HEK293 (cell line): ENCODE results near the gene RFTN1.

Experiments used
- CTCF ChIA-PET: fragments of 350-600 bp; formaldehyde crosslinking; extraction: SDS; loops from one replicate; lab custom pipeline; 2021; ENCODE audit warnings: antibody characterized with exemption; lab: Yijun Ruan, JAX
- POLR2A ChIA-PET: fragments of 300-600 bp; formaldehyde crosslinking; extraction: SDS; loops from one replicate; lab custom pipeline; 2020; ENCODE audit warnings: antibody characterized with exemption, inconsistent platforms; lab: Yijun Ruan, JAX
- H3K27ac ChIP-seq: fragments of 200-500 bp; sonication (Bioruptor generic); 2 replicates; pipeline ENCODE4 v1.5.1; 2014; ENCODE audit warnings: low read depth, low read length, control low read depth, inconsistent platforms; ENCODE audit errors: extremely low read depth
- H3K36me3 ChIP-seq, 2 experiments: fragments of 200-500 bp in 1 of 2; sonication (Bioruptor generic) in 1 of 2; 1 replicate in 1 of 2; 2 replicates in 1 of 2; pipeline ENCODE4 v1.5.1; 2014 to 2017; ENCODE audit warnings: inconsistent platforms in 2 of 2, low read length in 2 of 2; ENCODE audit not compliant: control insufficient read depth in 2 of 2, insufficient read depth in 1 of 2
- H3K4me1 ChIP-seq: fragments of 200-500 bp; sonication (Bioruptor generic); 2 replicates; pipeline ENCODE4 v1.5.1; 2014; ENCODE audit warnings: mild to moderate bottlenecking, low read length, inconsistent platforms; ENCODE audit not compliant: control insufficient read depth, insufficient read depth
- H3K4me3 ChIP-seq: 2 replicates; pipeline ENCODE4 v1.5.1; 2011; ENCODE audit warnings: low read depth, mild to moderate bottlenecking, control low read depth, low read length, moderate library complexity
- H3K9me3 ChIP-seq: fragments of 200-500 bp; sonication (Bioruptor generic); 2 replicates; pipeline ENCODE4 v1.5.1; 2014; ENCODE audit warnings: low read depth, low read length, inconsistent platforms; ENCODE audit not compliant: control insufficient read depth, insufficient read depth
- SETDB1 ChIP-seq: IDR thresholded peaks from one replicate; pipeline ENCODE4 v1.6.1; 2017; ENCODE audit warnings: mild to moderate bottlenecking, low read length, moderate library complexity, mixed read lengths; ENCODE audit not compliant: insufficient read length
- ZNF112 ChIP-seq: fragments of 450-650 bp; formaldehyde crosslinking; IDR thresholded peaks from 2 replicates; pipeline ENCODE4 v1.5.0; 2017; ENCODE audit warnings: missing biosample characterization, missing genetic modification characterization
- ZNF16 ChIP-seq: fragments of 450-650 bp; formaldehyde crosslinking; IDR thresholded peaks from 2 replicates; pipeline ENCODE4 v1.5.1; 2016; ENCODE audit warnings: low read depth, missing biosample characterization, missing genetic modification characterization
- ZNF391 ChIP-seq: fragments of 450-650 bp; formaldehyde crosslinking; IDR thresholded peaks from 2 replicates; pipeline ENCODE4 v1.5.1; 2016; ENCODE audit warnings: low read depth, missing biosample characterization, missing genetic modification characterization, borderline replicate concordance
- ZNF394 ChIP-seq: fragments of 450-650 bp; formaldehyde crosslinking; IDR thresholded peaks from 2 replicates; pipeline ENCODE4 v1.5.1; 2016; ENCODE audit warnings: missing biosample characterization, missing genetic modification characterization, mild to moderate bottlenecking, moderate library complexity, borderline replicate concordance
- ZNF792 ChIP-seq: fragments of 450-650 bp; formaldehyde crosslinking; IDR thresholded peaks from 2 replicates; pipeline ENCODE4 v1.5.1; 2016; ENCODE audit warnings: missing biosample characterization, missing genetic modification characterization
- TF ChIP-seq, protein P1 (sequence below): fragments of 450-650 bp; formaldehyde crosslinking; IDR thresholded peaks from 2 replicates; pipeline ENCODE4 v1.5.1; 2016; ENCODE audit warnings: missing biosample characterization, missing genetic modification characterization, low read depth
- TF ChIP-seq, protein P2 (sequence below): fragments of 450-650 bp; formaldehyde crosslinking; conservative IDR thresholded peaks from 2 replicates; pipeline ENCODE4 v1.5.1; 2016; ENCODE audit warnings: low read depth, missing biosample characterization, missing genetic modification characterization
- TF ChIP-seq, protein P3 (sequence below): fragments of 450-650 bp; formaldehyde crosslinking; IDR thresholded peaks from 2 replicates; pipeline ENCODE4 v1.5.1; 2016; ENCODE audit warnings: missing biosample characterization, missing genetic modification characterization
- TF ChIP-seq, protein P4 (sequence below): fragments of 450-650 bp; formaldehyde crosslinking; conservative IDR thresholded peaks from 2 replicates; pipeline ENCODE4 v1.5.1; 2016; ENCODE audit warnings: low read depth, missing biosample characterization, missing genetic modification characterization
- TF ChIP-seq, protein P5 (sequence below): fragments of 450-650 bp; formaldehyde crosslinking; IDR thresholded peaks from 2 replicates; pipeline ENCODE4 v1.5.1; 2016; ENCODE audit warnings: missing biosample characterization, missing genetic modification characterization, low read depth
- TF ChIP-seq, protein P6 (sequence below): fragments of 450-650 bp; formaldehyde crosslinking; IDR thresholded peaks from 2 replicates; pipeline ENCODE4 v1.5.1; 2016; ENCODE audit warnings: missing biosample characterization, missing genetic modification characterization, borderline replicate concordance

The RFTN1 gene

DNA sequence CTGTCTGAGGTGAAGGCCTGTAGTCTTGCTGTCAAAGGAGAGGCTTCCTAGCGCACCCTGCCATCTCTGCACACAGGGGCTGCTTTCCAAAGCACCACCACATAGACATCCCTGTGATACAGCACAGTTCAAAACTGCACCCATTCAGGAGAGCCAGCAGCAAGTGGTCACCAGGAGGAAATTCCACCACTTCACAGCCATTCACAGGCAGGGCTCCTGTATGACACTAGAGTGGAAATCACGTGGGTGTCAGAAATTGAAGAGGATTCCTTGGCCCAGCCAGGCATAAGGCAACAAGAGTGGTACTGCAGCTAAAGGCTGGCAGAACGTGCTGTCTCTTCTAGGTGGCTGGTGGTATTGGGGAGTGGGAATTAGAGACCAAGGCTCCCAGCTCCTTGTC is 102.8 kb downstream of the RFTN1 start (continued):
- TF ChIP-seq, protein P1, sequence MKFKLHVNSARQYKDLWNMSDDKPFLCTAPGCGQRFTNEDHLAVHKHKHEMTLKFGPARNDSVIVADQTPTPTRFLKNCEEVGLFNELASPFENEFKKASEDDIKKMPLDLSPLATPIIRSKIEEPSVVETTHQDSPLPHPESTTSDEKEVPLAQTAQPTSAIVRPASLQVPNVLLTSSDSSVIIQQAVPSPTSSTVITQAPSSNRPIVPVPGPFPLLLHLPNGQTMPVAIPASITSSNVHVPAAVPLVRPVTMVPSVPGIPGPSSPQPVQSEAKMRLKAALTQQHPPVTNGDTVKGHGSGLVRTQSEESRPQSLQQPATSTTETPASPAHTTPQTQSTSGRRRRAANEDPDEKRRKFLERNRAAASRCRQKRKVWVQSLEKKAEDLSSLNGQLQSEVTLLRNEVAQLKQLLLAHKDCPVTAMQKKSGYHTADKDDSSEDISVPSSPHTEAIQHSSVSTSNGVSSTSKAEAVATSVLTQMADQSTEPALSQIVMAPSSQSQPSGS (tag by site-specific recombination), result no peak
- TF ChIP-seq ZNF792 (tag by site-specific recombination) (no peak), ZNF391 (no peak), ZNF112 (tag by site-specific recombination) (no peak)

DNA sequence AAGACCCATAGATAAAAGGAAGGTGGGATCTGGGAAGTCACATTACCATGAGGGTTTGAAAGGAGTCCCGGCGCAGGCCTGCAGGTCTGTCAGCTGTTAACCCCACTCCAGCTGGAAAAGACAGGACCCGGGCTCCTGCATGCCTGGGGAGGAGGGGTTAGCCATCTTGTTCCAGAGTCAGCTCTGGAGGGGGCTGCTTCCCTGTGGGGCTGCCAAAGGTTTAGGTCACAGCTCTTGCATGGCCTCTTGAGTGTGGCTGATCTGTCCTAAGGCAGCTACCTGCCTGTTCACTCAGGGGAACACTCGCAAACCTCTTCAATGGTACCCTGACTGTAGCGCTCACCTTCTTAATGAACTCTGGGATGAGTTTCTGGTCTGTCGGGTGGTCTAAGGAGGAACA is 104.5 kb downstream of the RFTN1 start:
- no peaks in the 10 kb centered on the region for H3K4me1 ChIP-seq
- ChIA-PET CTCF (no interaction called here), POLR2A (no interaction called here)
- TF ChIP-seq, protein P2, sequence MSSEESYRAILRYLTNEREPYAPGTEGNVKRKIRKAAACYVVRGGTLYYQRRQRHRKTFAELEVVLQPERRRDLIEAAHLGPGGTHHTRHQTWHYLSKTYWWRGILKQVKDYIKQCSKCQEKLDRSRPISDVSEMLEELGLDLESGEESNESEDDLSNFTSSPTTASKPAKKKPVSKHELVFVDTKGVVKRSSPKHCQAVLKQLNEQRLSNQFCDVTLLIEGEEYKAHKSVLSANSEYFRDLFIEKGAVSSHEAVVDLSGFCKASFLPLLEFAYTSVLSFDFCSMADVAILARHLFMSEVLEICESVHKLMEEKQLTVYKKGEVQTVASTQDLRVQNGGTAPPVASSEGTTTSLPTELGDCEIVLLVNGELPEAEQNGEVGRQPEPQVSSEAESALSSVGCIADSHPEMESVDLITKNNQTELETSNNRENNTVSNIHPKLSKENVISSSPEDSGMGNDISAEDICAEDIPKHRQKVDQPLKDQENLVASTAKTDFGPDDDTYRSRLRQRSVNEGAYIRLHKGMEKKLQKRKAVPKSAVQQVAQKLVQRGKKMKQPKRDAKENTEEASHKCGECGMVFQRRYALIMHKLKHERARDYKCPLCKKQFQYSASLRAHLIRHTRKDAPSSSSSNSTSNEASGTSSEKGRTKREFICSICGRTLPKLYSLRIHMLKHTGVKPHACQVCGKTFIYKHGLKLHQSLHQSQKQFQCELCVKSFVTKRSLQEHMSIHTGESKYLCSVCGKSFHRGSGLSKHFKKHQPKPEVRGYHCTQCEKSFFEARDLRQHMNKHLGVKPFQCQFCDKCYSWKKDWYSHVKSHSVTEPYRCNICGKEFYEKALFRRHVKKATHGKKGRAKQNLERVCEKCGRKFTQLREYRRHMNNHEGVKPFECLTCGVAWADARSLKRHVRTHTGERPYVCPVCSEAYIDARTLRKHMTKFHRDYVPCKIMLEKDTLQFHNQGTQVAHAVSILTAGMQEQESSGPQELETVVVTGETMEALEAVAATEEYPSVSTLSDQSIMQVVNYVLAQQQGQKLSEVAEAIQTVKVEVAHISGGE (tag by site-specific recombination), result no peak
- no peak for TF ChIP-seq SETDB1
- no peak for TF ChIP-seq ZNF16 (tag by site-specific recombination)
- TF ChIP-seq, protein P3, sequence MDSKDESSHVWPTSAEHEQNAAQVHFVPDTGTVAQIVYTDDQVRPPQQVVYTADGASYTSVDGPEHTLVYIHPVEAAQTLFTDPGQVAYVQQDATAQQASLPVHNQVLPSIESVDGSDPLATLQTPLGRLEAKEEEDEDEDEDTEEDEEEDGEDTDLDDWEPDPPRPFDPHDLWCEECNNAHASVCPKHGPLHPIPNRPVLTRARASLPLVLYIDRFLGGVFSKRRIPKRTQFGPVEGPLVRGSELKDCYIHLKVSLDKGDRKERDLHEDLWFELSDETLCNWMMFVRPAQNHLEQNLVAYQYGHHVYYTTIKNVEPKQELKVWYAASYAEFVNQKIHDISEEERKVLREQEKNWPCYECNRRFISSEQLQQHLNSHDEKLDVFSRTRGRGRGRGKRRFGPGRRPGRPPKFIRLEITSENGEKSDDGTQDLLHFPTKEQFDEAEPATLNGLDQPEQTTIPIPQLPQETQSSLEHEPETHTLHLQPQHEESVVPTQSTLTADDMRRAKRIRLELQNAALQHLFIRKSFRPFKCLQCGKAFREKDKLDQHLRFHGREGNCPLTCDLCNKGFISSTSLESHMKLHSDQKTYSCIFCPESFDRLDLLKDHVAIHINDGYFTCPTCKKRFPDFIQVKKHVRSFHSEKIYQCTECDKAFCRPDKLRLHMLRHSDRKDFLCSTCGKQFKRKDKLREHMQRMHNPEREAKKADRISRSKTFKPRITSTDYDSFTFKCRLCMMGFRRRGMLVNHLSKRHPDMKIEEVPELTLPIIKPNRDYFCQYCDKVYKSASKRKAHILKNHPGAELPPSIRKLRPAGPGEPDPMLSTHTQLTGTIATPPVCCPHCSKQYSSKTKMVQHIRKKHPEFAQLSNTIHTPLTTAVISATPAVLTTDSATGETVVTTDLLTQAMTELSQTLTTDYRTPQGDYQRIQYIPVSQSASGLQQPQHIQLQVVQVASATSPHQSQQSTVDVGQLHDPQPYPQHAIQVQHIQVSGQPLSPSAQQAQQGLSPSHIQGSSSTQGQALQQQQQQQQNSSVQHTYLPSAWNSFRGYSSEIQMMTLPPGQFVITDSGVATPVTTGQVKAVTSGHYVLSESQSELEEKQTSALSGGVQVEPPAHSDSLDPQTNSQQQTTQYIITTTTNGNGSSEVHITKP (tag by site-specific recombination), result no peak
- TF ChIP-seq ZNF394 (tag by site-specific recombination), result no peak
- no peaks in the 10 kb centered on the region for H3K9me3 ChIP-seq
- H3K36me3 ChIP-seq, result no peaks in the 10 kb centered on the region
- no peak overlapping the region for H3K4me3 ChIP-seq
- no peak overlapping the region for H3K27ac ChIP-seq

DNA sequence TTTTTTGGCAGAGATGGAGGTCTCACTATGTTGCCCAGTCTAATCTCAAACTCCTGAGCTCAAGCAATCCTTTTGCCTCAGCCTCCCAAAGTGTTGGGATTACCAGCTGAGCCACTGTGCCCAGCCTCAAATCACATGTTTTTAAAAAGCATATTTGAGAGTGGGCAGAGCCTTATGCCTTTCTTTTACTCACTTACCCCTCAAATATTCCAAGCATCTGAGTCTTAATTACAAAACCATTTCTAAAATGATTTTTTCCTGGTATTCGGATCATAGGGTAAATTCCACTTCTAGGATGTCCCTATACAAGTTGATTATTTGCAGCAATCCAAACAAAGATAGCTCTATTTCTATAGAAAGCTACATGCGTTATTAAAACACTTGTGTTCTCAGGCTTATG is 106.1 kb downstream of the RFTN1 start:
- TF ChIP-seq, protein P4, sequence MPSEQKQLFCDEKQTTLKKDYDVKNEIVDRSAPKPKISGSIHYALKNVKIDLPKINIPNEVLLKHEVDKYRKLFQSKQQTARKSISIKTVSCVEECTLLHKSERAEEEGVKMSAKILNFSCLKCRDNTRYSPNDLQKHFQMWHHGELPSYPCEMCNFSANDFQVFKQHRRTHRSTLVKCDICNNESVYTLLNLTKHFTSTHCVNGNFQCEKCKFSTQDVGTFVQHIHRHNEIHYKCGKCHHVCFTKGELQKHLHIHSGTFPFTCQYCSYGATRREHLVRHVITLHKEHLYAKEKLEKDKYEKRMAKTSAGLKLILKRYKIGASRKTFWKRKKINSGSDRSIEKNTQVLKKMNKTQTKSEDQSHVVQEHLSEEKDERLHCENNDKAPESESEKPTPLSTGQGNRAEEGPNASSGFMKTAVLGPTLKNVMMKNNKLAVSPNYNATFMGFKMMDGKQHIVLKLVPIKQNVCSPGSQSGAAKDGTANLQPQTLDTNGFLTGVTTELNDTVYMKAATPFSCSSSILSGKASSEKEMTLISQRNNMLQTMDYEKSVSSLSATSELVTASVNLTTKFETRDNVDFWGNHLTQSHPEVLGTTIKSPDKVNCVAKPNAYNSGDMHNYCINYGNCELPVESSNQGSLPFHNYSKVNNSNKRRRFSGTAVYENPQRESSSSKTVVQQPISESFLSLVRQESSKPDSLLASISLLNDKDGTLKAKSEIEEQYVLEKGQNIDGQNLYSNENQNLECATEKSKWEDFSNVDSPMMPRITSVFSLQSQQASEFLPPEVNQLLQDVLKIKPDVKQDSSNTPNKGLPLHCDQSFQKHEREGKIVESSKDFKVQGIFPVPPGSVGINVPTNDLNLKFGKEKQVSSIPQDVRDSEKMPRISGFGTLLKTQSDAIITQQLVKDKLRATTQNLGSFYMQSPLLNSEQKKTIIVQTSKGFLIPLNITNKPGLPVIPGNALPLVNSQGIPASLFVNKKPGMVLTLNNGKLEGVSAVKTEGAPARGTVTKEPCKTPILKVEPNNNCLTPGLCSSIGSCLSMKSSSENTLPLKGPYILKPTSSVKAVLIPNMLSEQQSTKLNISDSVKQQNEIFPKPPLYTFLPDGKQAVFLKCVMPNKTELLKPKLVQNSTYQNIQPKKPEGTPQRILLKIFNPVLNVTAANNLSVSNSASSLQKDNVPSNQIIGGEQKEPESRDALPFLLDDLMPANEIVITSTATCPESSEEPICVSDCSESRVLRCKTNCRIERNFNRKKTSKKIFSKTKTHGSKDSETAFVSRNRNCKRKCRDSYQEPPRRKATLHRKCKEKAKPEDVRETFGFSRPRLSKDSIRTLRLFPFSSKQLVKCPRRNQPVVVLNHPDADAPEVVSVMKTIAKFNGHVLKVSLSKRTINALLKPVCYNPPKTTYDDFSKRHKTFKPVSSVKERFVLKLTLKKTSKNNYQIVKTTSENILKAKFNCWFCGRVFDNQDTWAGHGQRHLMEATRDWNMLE, result no peak
- TF ChIP-seq, protein P5, sequence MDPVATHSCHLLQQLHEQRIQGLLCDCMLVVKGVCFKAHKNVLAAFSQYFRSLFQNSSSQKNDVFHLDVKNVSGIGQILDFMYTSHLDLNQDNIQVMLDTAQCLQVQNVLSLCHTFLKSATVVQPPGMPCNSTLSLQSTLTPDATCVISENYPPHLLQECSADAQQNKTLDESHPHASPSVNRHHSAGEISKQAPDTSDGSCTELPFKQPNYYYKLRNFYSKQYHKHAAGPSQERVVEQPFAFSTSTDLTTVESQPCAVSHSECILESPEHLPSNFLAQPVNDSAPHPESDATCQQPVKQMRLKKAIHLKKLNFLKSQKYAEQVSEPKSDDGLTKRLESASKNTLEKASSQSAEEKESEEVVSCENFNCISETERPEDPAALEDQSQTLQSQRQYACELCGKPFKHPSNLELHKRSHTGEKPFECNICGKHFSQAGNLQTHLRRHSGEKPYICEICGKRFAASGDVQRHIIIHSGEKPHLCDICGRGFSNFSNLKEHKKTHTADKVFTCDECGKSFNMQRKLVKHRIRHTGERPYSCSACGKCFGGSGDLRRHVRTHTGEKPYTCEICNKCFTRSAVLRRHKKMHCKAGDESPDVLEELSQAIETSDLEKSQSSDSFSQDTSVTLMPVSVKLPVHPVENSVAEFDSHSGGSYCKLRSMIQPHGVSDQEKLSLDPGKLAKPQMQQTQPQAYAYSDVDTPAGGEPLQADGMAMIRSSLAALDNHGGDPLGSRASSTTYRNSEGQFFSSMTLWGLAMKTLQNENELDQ (tag by site-specific recombination), result no peak
- TF ChIP-seq, protein P6, sequence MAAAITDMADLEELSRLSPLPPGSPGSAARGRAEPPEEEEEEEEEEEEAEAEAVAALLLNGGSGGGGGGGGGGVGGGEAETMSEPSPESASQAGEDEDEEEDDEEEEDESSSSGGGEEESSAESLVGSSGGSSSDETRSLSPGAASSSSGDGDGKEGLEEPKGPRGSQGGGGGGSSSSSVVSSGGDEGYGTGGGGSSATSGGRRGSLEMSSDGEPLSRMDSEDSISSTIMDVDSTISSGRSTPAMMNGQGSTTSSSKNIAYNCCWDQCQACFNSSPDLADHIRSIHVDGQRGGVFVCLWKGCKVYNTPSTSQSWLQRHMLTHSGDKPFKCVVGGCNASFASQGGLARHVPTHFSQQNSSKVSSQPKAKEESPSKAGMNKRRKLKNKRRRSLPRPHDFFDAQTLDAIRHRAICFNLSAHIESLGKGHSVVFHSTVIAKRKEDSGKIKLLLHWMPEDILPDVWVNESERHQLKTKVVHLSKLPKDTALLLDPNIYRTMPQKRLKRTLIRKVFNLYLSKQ (tag by site-specific recombination), result no peak
- no peak overlapping the region for H3K27ac ChIP-seq
- no peaks in the 10 kb centered on the region for H3K4me1 ChIP-seq
- H3K36me3 ChIP-seq, result no peaks in the 10 kb centered on the region
- no peaks in the 10 kb centered on the region for H3K9me3 ChIP-seq
- H3K4me3 ChIP-seq, result no peak overlapping the region
- ChIA-PET CTCF (interaction anchor here (0.6 to 1.0 kb wide), 2 partner anchors 12 to 143 kb away, joined by 3 to 5 read pairs; no protein-coding TSS in a partner anchor), POLR2A (no interaction called here)
